ENCODE results near the gene TNIK.

The TNIK gene

DNA sequence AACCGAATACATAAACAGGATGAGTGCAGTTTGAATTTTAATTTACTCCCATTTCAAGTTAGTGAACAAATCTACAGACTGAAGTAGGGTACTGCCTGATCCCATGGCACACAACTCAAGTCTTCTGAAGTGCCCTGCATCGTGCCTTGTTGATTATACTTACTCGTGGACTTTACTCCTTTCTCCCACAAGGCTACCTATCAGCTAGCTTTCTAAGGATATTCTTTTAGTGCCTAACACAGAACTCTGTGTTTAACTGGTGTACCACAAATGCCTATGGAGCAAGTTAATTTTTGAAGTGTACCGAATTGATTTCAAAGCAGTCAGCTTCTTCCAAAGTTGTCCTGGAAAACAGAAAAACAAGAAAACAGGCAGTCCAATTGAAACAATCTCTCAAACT, 119.8 kb downstream of the TNIK start:
- no peak for DNase-seq (ENCODE audit: low read depth in 2 of 2)

DNA sequence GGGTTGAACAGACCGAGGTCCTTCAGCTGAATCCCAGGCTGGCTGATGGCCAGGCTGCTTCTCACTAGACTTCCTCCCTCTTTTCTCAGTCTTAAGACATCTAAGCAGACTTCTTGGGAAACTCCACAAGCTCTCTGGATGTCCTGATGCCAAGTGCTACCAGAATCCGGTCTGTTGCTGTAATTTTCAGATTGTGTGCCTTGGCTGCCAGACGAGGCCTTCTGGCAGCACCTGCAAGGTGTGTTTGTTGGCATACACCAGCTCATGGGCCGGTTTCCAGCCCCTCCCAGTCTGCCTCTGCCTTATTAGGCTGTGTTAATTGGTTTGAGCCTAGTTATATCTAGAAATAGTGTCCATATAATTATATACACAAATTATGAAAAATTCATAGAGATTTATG, 120.6 kb downstream of the TNIK start:
- no peak for DNase-seq (ENCODE audit: low read depth in 2 of 2)

GRCh38 chr3:171336406-171336805, 123.8 kb downstream of the TNIK start:
- no peak for DNase-seq (ENCODE audit: low read depth in 2 of 2)

GRCh38 chr3:171335559-171335958, 124.6 kb downstream of the TNIK start:
- DNase-seq (ENCODE audit: low read depth in 2 of 2): no peak

GRCh38 chr3:171334465-171334811, 125.8 kb downstream of the TNIK start:
- DNase-seq (ENCODE audit: low read depth in 2 of 2): no peak

GRCh38 chr3:171333784-171334464, 126.3 kb downstream of the TNIK start:
- no peak for DNase-seq (ENCODE audit: low read depth in 2 of 2)

DNA sequence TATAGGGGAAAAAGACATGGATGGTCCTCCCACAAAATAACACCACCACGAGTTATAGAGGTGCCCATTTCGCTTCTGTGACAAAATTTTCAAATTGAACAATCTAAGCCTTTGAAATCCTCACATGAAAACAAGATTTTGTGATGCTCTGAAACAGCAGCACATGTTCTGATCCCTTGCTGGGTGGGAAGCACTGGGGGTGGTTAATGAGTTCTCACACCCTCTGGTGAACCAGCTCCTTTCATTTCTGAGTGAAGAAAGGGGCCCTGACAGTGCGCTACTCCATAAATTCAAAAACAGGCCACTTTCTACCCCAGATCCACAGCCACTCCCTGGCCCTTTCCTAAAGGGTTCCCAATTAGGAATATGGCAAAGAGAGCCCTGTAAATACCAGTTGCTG, 129.3 kb downstream of the TNIK start:
- no peak for DNase-seq (ENCODE audit: low read depth in 2 of 2)

GRCh38 chr3:171329746-171330145, 130.5 kb downstream of the TNIK start:
- DNase-seq (ENCODE audit: low read depth in 2 of 2): no peak

DNA sequence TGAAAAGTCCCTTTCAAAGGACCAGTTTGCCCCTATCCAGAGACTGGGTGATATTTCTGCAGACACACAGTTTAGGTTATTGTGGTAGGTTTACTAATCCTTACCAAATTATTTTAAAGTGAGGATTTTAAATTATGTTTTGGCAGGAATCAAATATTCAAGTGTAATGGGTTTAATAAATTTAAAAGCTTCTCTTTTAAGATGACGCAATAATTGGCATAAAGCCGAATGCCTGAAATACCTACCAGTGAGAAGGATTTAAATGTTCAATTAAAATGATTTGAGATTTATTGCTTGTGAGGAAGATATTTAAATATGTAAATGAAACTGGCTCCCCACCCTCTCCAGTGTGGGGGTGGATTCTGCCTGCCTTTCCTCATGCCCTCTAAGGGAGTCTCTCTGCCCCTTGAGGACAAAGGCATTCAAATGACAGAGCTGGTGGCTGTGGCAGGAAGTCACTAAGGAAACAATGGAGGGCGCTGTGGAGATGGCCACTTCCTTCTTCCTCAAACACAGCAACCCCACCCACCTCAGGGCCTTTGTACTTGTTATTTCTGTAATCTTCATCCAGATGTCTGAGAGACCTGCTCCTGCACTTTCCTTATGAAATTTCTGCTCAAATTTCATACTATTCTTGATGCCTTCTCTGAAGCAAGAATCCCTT, 131.7 kb downstream of the TNIK start:
- DNase-seq (ENCODE audit: low read depth in 2 of 2): no peak

DNA sequence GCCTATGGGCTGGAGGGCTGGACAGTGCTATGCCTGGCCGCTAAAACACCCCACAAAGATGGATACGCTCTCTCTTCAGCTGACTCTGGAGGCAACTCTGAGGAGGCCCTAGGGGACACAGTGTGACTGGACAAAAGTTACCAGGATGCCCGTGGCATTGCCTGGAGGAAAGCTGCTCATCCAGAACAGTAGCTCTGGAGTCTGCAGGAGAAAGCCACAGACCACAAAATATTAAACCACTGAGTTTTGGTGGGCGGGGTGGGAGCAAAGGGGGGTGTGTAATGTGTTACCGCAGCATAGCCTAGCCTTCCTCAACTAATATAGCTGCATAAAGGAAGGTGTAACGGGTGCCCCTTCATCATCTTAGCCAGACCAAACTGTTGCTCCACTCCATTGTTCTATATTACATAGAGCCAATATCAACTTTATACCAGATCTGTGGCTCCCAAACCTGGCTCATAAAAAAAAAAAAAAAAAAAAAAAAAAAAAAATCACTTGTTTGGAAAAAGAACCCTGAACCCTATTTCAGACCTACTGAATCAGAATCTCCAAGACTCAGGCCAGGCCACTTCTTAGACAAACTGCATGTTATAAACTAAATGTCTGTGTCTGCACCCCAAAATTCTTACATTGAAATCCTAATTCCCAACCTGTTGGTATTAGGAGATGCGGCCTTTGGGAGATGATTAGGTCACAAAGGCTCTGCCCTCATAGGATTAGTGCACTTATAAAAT, 132.6 kb downstream of the TNIK start:
- DNase-seq (ENCODE audit: low read depth in 2 of 2): no peak

GRCh38 chr3:171326717-171327440, 133.3 kb downstream of the TNIK start:
- no peak for DNase-seq (ENCODE audit: low read depth in 2 of 2)

DNA sequence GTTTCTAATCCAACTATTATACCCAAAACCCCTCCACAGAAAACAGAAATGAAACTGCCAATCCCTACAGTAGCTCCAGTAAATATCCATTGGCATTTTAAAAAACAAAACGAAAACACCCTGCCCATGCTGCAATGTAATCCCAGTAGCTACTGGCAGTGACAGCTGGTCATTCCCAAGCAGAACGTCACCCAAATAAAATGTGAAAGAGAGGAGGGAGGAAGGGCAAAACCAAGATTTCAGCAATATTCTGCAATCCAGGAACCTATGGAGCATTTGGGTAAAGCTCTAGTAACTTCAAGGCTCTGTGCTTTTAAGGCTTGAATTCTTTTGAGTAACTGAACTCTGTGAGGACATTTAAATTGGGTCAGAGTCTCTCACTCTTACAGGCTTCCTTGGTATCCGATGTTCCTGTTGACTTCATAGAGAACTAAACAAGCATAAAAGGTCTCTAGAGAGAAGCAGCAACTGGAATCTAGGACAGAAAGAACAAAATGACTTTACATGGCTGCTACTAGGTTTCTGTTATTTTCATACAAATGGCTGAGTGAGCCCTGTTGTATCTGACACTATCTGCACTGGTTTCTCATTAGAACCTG, 136.2 kb downstream of the TNIK start:
- no peak for DNase-seq (ENCODE audit: low read depth in 2 of 2)

- DNase-seq (ENCODE audit: low read depth in 2 of 2): no peak
Measured at GRCh38 chr3:171321559-171322360, 138.4 kb downstream of the TNIK start.

GRCh38 chr3:171320750-171321558, 139.3 kb downstream of the TNIK start:
- no peak for DNase-seq (ENCODE audit: low read depth in 2 of 2)

DNA sequence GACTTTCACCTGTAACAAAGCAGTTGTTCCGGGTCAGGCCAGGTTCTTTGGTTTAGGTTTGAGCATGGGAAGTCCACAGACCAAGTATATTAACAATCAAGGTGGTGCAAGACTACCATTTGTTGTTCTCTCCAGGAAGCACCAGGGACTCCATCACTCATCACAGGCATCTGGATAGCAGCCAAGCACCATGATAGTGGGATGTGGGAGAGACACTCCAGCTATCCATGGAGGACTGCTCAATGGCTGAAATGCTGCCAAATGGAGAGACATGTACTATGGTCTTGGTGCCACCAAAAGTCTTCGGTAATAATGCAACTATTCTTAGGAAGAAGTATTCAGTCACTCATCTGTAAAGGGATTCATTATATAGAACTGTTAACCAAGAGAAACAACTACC, 143.0 kb downstream of the TNIK start:
- DNase-seq (ENCODE audit: low read depth in 2 of 2): no peak

- no peak for DNase-seq (ENCODE audit: low read depth in 2 of 2)
Measured at GRCh38 chr3:171315919-171316318, 144.3 kb downstream of the TNIK start.

GRCh38 chr3:171315101-171315500, 145.1 kb downstream of the TNIK start:
- no peak for DNase-seq (ENCODE audit: low read depth in 2 of 2)

- DNase-seq (ENCODE audit: low read depth in 2 of 2): no peak
Measured at GRCh38 chr3:171314341-171314740, 145.9 kb downstream of the TNIK start.

DNA sequence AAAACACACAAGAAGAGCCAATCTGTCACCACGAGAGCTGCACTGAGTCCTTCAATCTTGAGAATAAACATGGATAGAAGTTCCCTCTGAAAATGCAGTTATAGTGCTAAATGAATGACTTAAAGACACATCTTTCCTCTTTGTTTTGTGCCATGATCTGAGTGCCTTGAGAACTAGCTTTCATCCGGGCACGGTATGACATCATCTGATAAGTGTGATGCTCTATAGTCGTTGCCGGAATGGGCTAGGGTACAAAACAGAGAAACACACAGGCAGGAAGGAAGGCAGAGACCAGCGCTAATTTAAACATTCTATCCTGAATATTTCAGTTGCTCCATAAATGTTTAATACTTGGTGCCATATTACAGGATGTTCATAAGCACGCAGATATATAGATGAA, 146.5 kb downstream of the TNIK start:
- DNase-seq (ENCODE audit: low read depth in 2 of 2): no peak

GRCh38 chr3:171312741-171313140, 147.5 kb downstream of the TNIK start:
- no peak for DNase-seq (ENCODE audit: low read depth in 2 of 2)

Measured in stimulated activated CD4-positive, alpha-beta T cell treated with anti-CD3 and anti-CD28 coated beads, Interleukin-1b, Interleukin-23, amount 100 ng/mL, for 1 hour (primary cell).